OCI-LY7 (cell line): ENCODE data around the gene RAB9B. TPM values are rescaled to one million over a fixed set of nuclear protein-coding genes. Genes with fewer than 3 reads are reported as not detected.

Source experiments
- BruUV-seq: library from RNA; stranded (reverse); fragments of 400-500 nt; replicated peaks from 2 replicates; lab custom pipeline; 2021; lab: Mats Ljungman, UMichigan
- CTCF ChIA-PET: fragments of 300-600 bp; sonication (Branson Sonifier 250); formaldehyde crosslinking; loops from one replicate; lab custom pipeline; 2022; ENCODE audit warnings: antibody characterized with exemption; ENCODE audit not compliant: unreplicated experiment; lab: Charles Lee
- POLR2A ChIA-PET: fragments of 300-600 bp; sonication (Branson Sonifier 250); formaldehyde crosslinking; loops from one replicate; lab custom pipeline; 2022; ENCODE audit warnings: antibody characterized with exemption; lab: Charles Lee
- DNase-seq: peaks from one replicate; pipeline ENCODE4 v3.0.0-alpha.2; 2015; ENCODE audit warnings: low spot score
- H2AFZ ChIP-seq: fragments of 200-600 bp; sonication (generic), shearing (Covaris generic); 2 replicates; pipeline ENCODE4 v1.6.1; 2014; ENCODE audit warnings: mild to moderate bottlenecking, antibody characterized with exemption, low read length, moderate library complexity
- H3K27ac ChIP-seq: fragments of 200-600 bp; sonication (generic); 2 replicates; pipeline ENCODE4 v1.5.1; 2014; ENCODE audit warnings: mixed run types, low read depth, mild to moderate bottlenecking, moderate library complexity, low read length, inconsistent platforms; ENCODE audit not compliant: poor library complexity, severe bottlenecking
- H3K36me3 ChIP-seq: fragments of 200-600 bp; sonication (generic); 2 replicates; pipeline ENCODE4 v1.6.1; 2014; ENCODE audit warnings: mild to moderate bottlenecking, antibody characterized with exemption, low read length, moderate library complexity, mixed read lengths; ENCODE audit not compliant: insufficient read depth
- H3K4me1 ChIP-seq: fragments of 200-600 bp; sonication (generic); 2 replicates; pipeline ENCODE4 v1.5.1; 2014; ENCODE audit warnings: mild to moderate bottlenecking, low read length; ENCODE audit not compliant: insufficient read depth, poor library complexity, severe bottlenecking
- H3K4me2 ChIP-seq: fragments of 200-600 bp; sonication (generic); 2 replicates; pipeline ENCODE4 v1.6.1; 2014; ENCODE audit warnings: mild to moderate bottlenecking, low read length
- H3K4me3 ChIP-seq: fragments of 200-600 bp; sonication (generic); 2 replicates; pipeline ENCODE4 v1.5.1; 2014; ENCODE audit warnings: mild to moderate bottlenecking, low read depth, low read length; ENCODE audit not compliant: poor library complexity, severe bottlenecking
- H3K79me2 ChIP-seq: fragments of 200-600 bp; sonication (generic); 2 replicates; pipeline ENCODE4 v1.6.1; 2016; ENCODE audit warnings: low read depth, mild to moderate bottlenecking, low read length, moderate library complexity, mixed read lengths; ENCODE audit not compliant: insufficient read depth
- H3K9me2 ChIP-seq: fragments of 200-600 bp; sonication (generic); 2 replicates; pipeline ENCODE4 v1.6.1; 2016; ENCODE audit warnings: mild to moderate bottlenecking, low read length, mixed read lengths; ENCODE audit not compliant: insufficient read depth
- H3K9me3 ChIP-seq: fragments of 200-600 bp; sonication (generic); 2 replicates; pipeline ENCODE4 v1.6.1; 2014; ENCODE audit warnings: mild to moderate bottlenecking, mixed run types, low read length, mixed read lengths
- H4K20me1 ChIP-seq: fragments of 200-600 bp; sonication (generic); 2 replicates; pipeline ENCODE4 v1.6.1; 2014; ENCODE audit warnings: mild to moderate bottlenecking, antibody characterized with exemption, low read length, moderate library complexity, mixed read lengths; ENCODE audit not compliant: insufficient read depth
- CTCF ChIP-seq: fragments of 200-600 bp; sonication (generic); conservative IDR thresholded peaks from 2 replicates; pipeline ENCODE4 v1.5.1; 2014; ENCODE audit warnings: mild to moderate bottlenecking, antibody characterized with exemption, low read length, moderate library complexity, mixed read lengths
- EZH2phosphoT487 ChIP-seq: fragments of 200-600 bp; sonication (generic); IDR thresholded peaks from 2 replicates; pipeline ENCODE4 v1.6.1; 2018; ENCODE audit warnings: low read depth, borderline replicate concordance, mild to moderate bottlenecking, mixed run types, antibody characterized with exemption, low read length, moderate library complexity, mixed read lengths
- intact Hi-C: fragments of 100-400 bp; cut with micrococcal nuclease; formaldehyde crosslinking; loops from one replicate; pipeline ENCODE4 v1.10.0; 2022; ENCODE audit not compliant: unreplicated experiment
- total RNA-seq, 2 experiments: library from RNA; depleted of rRNA in 1 of 2; stranded (reverse); fragments of >200 nt in 1 of 2; shearing (Covaris generic) in 1 of 2; gene quantifications; 2 replicates each; pipeline ENCODE4 v1.2.3, GENCODE V29; 2014 to 2022

RAB9B gene
- total RNA-seq, 2 experiments from 2014 or later: 1.4 to 2.2 TPM

GRCh38 chrX:103811858-103812257, 20.2 kb downstream of the RAB9B start:
- Histone ChIP-seq H3K79me2 (no peaks in the 10 kb centered on the region), H3K9me2 (no peaks in the 10 kb centered on the region), H3K27ac (no peak overlapping the region), H3K9me3 (no peaks in the 10 kb centered on the region), H3K36me3 (no peaks in the 10 kb centered on the region), H3K4me1 (peaks cover 20% of the 10 kb centered on the region), H3K4me2 (peak overlapping the region; percentile 65), H2AFZ (peak overlapping the region; percentile 75; the same call in 1 of the 2 replicates), H4K20me1 (no peaks in the 10 kb centered on the region), H3K4me3 (no peak overlapping the region)
- CTCF ChIA-PET: no interaction called here
- no TSS peak for BruUV-seq
- no peak for DNase-seq
- POLR2A ChIA-PET: interaction anchor here (0.6 to 2.4 kb wide), 5 partner anchors 15 to 127 kb away, joined by 3 to 8 read pairs (median 4); no protein-coding TSS in a partner anchor
- intact Hi-C loops: loop anchor here (2.0 kb wide), 1 partner anchor 23 kb away; no protein-coding TSS in a partner anchor
- TF ChIP-seq EZH2phosphoT487 (no peak), CTCF (no peak)

- H3K4me1 ChIP-seq: peaks cover 6% of the 10 kb centered on the region
- H4K20me1 ChIP-seq: no peaks in the 10 kb centered on the region
- H3K27ac ChIP-seq: no peak overlapping the region
- BruUV-seq: no TSS peak
- H3K36me3 ChIP-seq: no peaks in the 10 kb centered on the region
- no peaks in the 10 kb centered on the region for H3K9me3 ChIP-seq
- intact Hi-C loops: no loop called here
- TF ChIP-seq EZH2phosphoT487 (no peak), CTCF (no peak)
- ChIA-PET CTCF (no interaction called here), POLR2A (no interaction called here)
- H2AFZ ChIP-seq: no peak overlapping the region
- H3K4me2 ChIP-seq: no peak overlapping the region
- no peaks in the 10 kb centered on the region for H3K79me2 ChIP-seq
- no peak for DNase-seq
- no peaks in the 10 kb centered on the region for H3K9me2 ChIP-seq
- no peak overlapping the region for H3K4me3 ChIP-seq
These were observed 25.1 kb downstream of the RAB9B start for GRCh38 chrX:103806862-103807474.

GRCh38 chrX:103805860-103806259, 26.2 kb downstream of the RAB9B start:
- Histone ChIP-seq H3K79me2 (no peaks in the 10 kb centered on the region), H4K20me1 (no peaks in the 10 kb centered on the region), H3K4me1 (no peaks in the 10 kb centered on the region), H3K36me3 (no peaks in the 10 kb centered on the region), H2AFZ (no peak overlapping the region), H3K9me3 (no peaks in the 10 kb centered on the region), H3K4me3 (no peak overlapping the region), H3K9me2 (no peaks in the 10 kb centered on the region), H3K27ac (no peak overlapping the region), H3K4me2 (no peak overlapping the region)
- no TSS peak for BruUV-seq
- intact Hi-C loops: no loop called here
- no peak for DNase-seq
- POLR2A ChIA-PET: no interaction called here
- CTCF ChIA-PET: no interaction called here
- TF ChIP-seq CTCF (no peak), EZH2phosphoT487 (no peak)
